Panc1 (cell line): ENCODE results near the gene SLC30A1. TPM values are rescaled to one million over a fixed set of nuclear protein-coding genes. Genes with fewer than 3 reads are reported as not detected.
A peak's percentile ranks its signal among the peaks of the same experiment; 100 is the strongest.

Experiments used
- ATAC-seq: fragments of 200-7000 bp; cut with Tn5 transposase; 2 replicates; pipeline ENCODE4 v1.9.1; 2020; ENCODE audit warnings: mild to moderate bottlenecking, moderate library complexity
- BruUV-seq: library from RNA; stranded (reverse); fragments of 400-500 nt; replicated peaks from 2 replicates; lab custom pipeline; 2021; lab: Mats Ljungman, UMichigan
- CTCF ChIA-PET: fragments of 300-600 bp; sonication (Branson Sonifier 250); formaldehyde crosslinking; loops from one replicate; lab custom pipeline; 2022; ENCODE audit warnings: antibody characterized with exemption; lab: Charles Lee
- POLR2A ChIA-PET: fragments of 300-600 bp; sonication (Branson Sonifier 250); formaldehyde crosslinking; loops from one replicate; lab custom pipeline; 2022; ENCODE audit warnings: antibody characterized with exemption; lab: Charles Lee
- DNase-seq: peaks from one replicate; pipeline ENCODE4 v3.0.0-alpha.2; 2010; ENCODE audit warnings: low read depth, low spot score
- H3K27ac ChIP-seq: 2 replicates; pipeline ENCODE4 v1.5.1; 2011; ENCODE audit warnings: mild to moderate bottlenecking, low read length, inconsistent platforms
- H3K27me3 ChIP-seq: fragments of 200-500 bp; sonication (Bioruptor generic); 2 replicates; pipeline ENCODE4 v1.6.0; 2014; ENCODE audit warnings: low read length, inconsistent platforms; ENCODE audit not compliant: control insufficient read depth, insufficient read depth
- H3K36me3 ChIP-seq: fragments of 200-500 bp; sonication (Bioruptor generic); 2 replicates; pipeline ENCODE4 v1.5.1; 2014; ENCODE audit warnings: inconsistent platforms, mild to moderate bottlenecking, low read length, moderate library complexity; ENCODE audit not compliant: control insufficient read depth, insufficient read depth
- H3K4me1 ChIP-seq: 2 replicates; pipeline ENCODE4 v1.5.1; 2011; ENCODE audit warnings: inconsistent platforms, mild to moderate bottlenecking, low read length, moderate library complexity; ENCODE audit not compliant: control insufficient read depth, insufficient read depth
- H3K4me3 ChIP-seq, 2 experiments: 2 replicates each; pipeline ENCODE4 v1.5.1; 2011 to 2012; ENCODE audit warnings: low read depth in 2 of 2, low read length in 2 of 2, mild to moderate bottlenecking in 2 of 2, inconsistent platforms in 1 of 2, moderate library complexity in 1 of 2
- H3K9me3 ChIP-seq: fragments of 200-500 bp; sonication (Bioruptor generic); 2 replicates; pipeline ENCODE4 v1.5.1; 2014; ENCODE audit warnings: low read depth, mild to moderate bottlenecking, inconsistent platforms, low read length, moderate library complexity; ENCODE audit not compliant: control insufficient read depth, insufficient read depth
- POLR2AphosphoS5 ChIP-seq: IDR thresholded peaks from 2 replicates; pipeline ENCODE4 v1.6.1; 2012; ENCODE audit warnings: mild to moderate bottlenecking, low read depth, low read length, moderate library complexity
- SIN3A ChIP-seq: IDR thresholded peaks from 2 replicates; pipeline ENCODE4 v1.6.1; 2012; ENCODE audit warnings: low read depth, mild to moderate bottlenecking, low read length, moderate library complexity, borderline replicate concordance; ENCODE audit not compliant: insufficient read depth
- TCF7L2 ChIP-seq: IDR thresholded peaks from 2 replicates; pipeline ENCODE4 v1.6.1; 2011; ENCODE audit warnings: mild to moderate bottlenecking, low read depth, low read length, inconsistent platforms
- in situ Hi-C: cut with HindIII; loops from 2 replicates; pipeline ENCODE4 v1.10.0; 2016; ENCODE audit warnings: low sequenced_read_pairs, low pct_unique_long_range_greater_than_20kb
- intact Hi-C: fragments of 100-400 bp; cut with micrococcal nuclease; formaldehyde crosslinking; loops from one replicate; pipeline ENCODE4 v1.10.0; 2022; ENCODE audit not compliant: unreplicated experiment
- total RNA-seq: library from RNA; stranded (reverse); gene quantifications from one replicate; pipeline ENCODE4 v1.2.1, GENCODE V29; 2021; ENCODE audit not compliant: unreplicated experiment
- TF ChIP-seq, protein P1 (sequence below): fragments of 450-650 bp; IDR thresholded peaks from 2 replicates; pipeline ENCODE4 v1.5.1; 2017; ENCODE audit warnings: mild to moderate bottlenecking
- TF ChIP-seq, protein P2 (sequence below), 2 experiments: IDR thresholded peaks; 2 replicates each; pipeline ENCODE4 v1.6.1; 2011 to 2012; ENCODE audit warnings: low read depth in 2 of 2, control low read depth in 1 of 2, low read length in 1 of 2, mild to moderate bottlenecking in 1 of 2, moderate library complexity in 1 of 2; ENCODE audit not compliant: insufficient read depth in 1 of 2

Gene SLC30A1
- total RNA-seq, 1 experiment from 2014 or later: 34.5 TPM

DNA sequence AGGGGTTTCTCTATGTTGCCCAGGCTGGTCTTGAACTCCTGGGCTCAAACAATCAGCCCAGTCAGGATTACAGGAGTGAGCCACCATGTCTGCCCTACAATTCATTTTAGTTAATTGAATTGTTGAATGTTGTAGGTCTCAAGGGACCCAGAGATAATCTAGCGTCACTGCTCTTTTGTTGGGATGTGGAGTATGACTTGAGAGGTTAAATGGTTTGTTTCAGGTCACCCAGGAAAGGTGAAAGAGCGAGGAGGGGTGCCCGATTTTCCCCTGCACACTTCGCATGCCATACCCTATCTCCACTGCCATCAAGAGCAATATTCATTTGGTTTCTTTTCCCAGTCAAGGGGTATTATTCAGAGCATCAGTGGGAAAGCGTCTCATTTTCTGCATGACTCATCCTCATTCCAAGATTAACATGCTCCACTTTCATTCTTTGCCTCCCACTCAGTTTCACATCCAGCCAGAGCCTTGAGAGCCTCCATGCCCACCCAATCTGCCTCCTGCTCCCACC lies 13.1 kb upstream of the SLC30A1 start:
- DNase-seq (no peak), ATAC-seq (peak; percentile 79)
- intact Hi-C loops (no loop called here), in situ Hi-C loops (no loop called here)
- ChIA-PET POLR2A (interaction anchor here (0.7 kb wide), 1 partner anchor 42 kb away, joined by 6 read pairs; no protein-coding TSS in a partner anchor), CTCF (no interaction called here)
- Histone ChIP-seq H3K4me3 (no peak overlapping the region), H3K4me1 (0 out of 2 replicates have a peak, but pooled peaks cover 6% of the 10 kb centered on the region), H3K9me3 (no peaks in the 10 kb centered on the region), H3K27me3 (no peaks in the 10 kb centered on the region), H3K27ac (0 out of 2 replicates have a peak overlapping the region, but pooled peaks have one; percentile 6), H3K36me3 (no peaks in the 10 kb centered on the region)
- BruUV-seq: no TSS peak
- TF ChIP-seq POLR2AphosphoS5 (no peak), TCF7L2 (no peak), SIN3A (no peak)
- TF ChIP-seq, protein P1, sequence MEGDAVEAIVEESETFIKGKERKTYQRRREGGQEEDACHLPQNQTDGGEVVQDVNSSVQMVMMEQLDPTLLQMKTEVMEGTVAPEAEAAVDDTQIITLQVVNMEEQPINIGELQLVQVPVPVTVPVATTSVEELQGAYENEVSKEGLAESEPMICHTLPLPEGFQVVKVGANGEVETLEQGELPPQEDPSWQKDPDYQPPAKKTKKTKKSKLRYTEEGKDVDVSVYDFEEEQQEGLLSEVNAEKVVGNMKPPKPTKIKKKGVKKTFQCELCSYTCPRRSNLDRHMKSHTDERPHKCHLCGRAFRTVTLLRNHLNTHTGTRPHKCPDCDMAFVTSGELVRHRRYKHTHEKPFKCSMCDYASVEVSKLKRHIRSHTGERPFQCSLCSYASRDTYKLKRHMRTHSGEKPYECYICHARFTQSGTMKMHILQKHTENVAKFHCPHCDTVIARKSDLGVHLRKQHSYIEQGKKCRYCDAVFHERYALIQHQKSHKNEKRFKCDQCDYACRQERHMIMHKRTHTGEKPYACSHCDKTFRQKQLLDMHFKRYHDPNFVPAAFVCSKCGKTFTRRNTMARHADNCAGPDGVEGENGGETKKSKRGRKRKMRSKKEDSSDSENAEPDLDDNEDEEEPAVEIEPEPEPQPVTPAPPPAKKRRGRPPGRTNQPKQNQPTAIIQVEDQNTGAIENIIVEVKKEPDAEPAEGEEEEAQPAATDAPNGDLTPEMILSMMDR: no peak
- TF ChIP-seq, protein P2, sequence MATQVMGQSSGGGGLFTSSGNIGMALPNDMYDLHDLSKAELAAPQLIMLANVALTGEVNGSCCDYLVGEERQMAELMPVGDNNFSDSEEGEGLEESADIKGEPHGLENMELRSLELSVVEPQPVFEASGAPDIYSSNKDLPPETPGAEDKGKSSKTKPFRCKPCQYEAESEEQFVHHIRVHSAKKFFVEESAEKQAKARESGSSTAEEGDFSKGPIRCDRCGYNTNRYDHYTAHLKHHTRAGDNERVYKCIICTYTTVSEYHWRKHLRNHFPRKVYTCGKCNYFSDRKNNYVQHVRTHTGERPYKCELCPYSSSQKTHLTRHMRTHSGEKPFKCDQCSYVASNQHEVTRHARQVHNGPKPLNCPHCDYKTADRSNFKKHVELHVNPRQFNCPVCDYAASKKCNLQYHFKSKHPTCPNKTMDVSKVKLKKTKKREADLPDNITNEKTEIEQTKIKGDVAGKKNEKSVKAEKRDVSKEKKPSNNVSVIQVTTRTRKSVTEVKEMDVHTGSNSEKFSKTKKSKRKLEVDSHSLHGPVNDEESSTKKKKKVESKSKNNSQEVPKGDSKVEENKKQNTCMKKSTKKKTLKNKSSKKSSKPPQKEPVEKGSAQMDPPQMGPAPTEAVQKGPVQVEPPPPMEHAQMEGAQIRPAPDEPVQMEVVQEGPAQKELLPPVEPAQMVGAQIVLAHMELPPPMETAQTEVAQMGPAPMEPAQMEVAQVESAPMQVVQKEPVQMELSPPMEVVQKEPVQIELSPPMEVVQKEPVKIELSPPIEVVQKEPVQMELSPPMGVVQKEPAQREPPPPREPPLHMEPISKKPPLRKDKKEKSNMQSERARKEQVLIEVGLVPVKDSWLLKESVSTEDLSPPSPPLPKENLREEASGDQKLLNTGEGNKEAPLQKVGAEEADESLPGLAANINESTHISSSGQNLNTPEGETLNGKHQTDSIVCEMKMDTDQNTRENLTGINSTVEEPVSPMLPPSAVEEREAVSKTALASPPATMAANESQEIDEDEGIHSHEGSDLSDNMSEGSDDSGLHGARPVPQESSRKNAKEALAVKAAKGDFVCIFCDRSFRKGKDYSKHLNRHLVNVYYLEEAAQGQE (IDR thresholded peaks at IDR 0.05; ENCODE audit: insufficient read depth in 1 of 2, low read depth in 2 of 2, low read length in 1 of 2): no peak

DNA sequence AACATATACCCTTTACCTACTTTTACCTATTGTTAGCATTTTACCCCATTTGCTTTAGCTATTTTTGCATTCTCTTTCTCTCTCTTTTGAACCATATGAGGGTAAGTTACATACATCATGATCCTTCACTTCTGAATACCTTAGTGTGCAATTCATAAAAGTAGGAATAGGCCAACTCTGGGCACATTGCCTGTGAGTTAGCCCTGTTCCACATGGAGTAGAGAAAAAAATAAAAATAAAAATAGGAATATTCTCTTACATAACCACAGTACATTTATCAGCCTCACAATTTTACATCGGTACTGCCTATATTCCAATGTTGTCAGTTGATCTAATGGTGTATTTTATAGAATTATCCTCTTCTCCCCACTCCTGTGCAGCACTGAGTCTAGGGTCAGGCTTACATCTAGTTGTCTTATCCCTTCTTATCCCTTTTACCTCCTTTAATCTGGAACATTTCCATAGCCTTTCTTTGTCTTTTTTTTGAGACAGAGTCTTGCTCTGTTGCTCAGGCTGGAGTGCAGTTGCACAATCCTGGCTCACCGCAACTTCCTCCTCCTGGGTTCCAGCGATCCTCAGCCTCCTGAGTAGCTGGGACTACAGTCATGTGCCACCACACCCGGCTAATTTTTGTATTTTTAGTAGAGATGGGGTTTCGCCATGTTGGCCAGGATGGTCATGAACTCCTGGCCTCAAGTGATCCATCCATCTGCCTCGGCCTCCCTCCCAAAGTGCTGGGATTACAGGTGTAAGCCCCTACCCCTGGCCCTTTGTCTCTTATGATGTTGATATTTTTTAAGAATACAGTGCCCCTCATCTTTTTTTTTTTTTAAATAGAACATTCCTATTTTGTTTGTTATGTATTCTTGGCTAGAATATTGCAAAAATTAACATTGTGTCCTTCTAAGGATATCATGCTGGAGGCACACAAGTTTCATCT lies 11.1 kb upstream of the SLC30A1 start:
- BruUV-seq: no TSS peak
- ChIA-PET POLR2A (no interaction called here), CTCF (no interaction called here)
- DNase-seq (no peak), ATAC-seq (no peak)
- in situ Hi-C loops: no loop called here
- TF ChIP-seq TCF7L2 (no peak), SIN3A (no peak)
- TF ChIP-seq, protein P1: no peak
- intact Hi-C loops: no loop called here
- Histone ChIP-seq H3K36me3 (no peaks in the 10 kb centered on the region), H3K27ac (no peak overlapping the region), H3K27me3 (no peaks in the 10 kb centered on the region), H3K4me3 (no peak overlapping the region), H3K9me3 (no peaks in the 10 kb centered on the region), H3K4me1 (0 out of 2 replicates have a peak, but pooled peaks cover 6% of the 10 kb centered on the region)
